Measurements from ENCODE around the gene HIVEP3.

The HIVEP3 gene

DNA sequence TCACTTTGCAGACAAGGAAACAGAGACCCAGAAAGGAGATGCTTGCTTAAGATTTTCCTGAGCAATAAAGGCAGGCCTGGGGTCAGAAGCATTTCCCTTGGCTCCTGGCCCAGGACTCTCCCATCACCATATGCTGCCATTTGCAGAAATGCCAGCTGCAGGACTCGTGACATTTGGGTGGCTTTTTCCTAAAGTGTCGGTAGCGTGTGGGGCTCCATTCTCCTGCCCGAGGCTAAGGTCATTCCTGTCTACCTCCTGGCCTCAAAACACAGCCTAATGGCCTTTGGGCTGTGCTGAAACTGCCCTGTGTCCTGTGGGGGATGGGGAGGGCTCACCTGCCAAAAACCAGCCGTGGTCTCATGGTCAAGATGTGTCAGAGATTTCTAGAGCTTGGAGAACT is 218.1 kb downstream of the HIVEP3 start:
- no peaks in the 10 kb centered on the region for H3K9me3 ChIP-seq (ENCODE audit: low read length)
- no peak overlapping the region for H2AFZ ChIP-seq (ENCODE audit: low read length)
- no peaks in the 10 kb centered on the region for H3K9me2 ChIP-seq (ENCODE audit: low read depth, low read length)
- no peak overlapping the region for H3K9ac ChIP-seq (ENCODE audit: low read length)
- H3F3A ChIP-seq (ENCODE audit: insufficient read depth, low read length) = no peaks in the 10 kb centered on the region
- H3K4me2 ChIP-seq (ENCODE audit: low read length) = no peak overlapping the region
- no peak overlapping the region for H3K4me3 ChIP-seq (ENCODE audit: low read depth, low read length, poor library complexity, severe bottlenecking)
- H3K27ac ChIP-seq (ENCODE audit: low read depth, low read length, poor library complexity, severe bottlenecking) = no peak overlapping the region
- peaks cover 7% of the 10 kb centered on the region for H3K4me1 ChIP-seq (ENCODE audit: insufficient read depth, low read length, severe bottlenecking)
- no peak for TF ChIP-seq EZH2 (IDR thresholded peaks at IDR 0.05; ENCODE audit: borderline replicate concordance, low read length)
- TF ChIP-seq, protein P1, sequence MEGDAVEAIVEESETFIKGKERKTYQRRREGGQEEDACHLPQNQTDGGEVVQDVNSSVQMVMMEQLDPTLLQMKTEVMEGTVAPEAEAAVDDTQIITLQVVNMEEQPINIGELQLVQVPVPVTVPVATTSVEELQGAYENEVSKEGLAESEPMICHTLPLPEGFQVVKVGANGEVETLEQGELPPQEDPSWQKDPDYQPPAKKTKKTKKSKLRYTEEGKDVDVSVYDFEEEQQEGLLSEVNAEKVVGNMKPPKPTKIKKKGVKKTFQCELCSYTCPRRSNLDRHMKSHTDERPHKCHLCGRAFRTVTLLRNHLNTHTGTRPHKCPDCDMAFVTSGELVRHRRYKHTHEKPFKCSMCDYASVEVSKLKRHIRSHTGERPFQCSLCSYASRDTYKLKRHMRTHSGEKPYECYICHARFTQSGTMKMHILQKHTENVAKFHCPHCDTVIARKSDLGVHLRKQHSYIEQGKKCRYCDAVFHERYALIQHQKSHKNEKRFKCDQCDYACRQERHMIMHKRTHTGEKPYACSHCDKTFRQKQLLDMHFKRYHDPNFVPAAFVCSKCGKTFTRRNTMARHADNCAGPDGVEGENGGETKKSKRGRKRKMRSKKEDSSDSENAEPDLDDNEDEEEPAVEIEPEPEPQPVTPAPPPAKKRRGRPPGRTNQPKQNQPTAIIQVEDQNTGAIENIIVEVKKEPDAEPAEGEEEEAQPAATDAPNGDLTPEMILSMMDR (IDR thresholded peaks at IDR 0.05; ENCODE audit: low read length) = no peak
- no peaks in the 10 kb centered on the region for H4K20me1 ChIP-seq (ENCODE audit: insufficient read depth, low read length)
- H3K79me2 ChIP-seq (ENCODE audit: insufficient read depth, low read length) = no peaks in the 10 kb centered on the region
- H3K36me3 ChIP-seq (ENCODE audit: insufficient read depth, low read length) = no peaks in the 10 kb centered on the region
- no peaks in the 10 kb centered on the region; the same call in 1 of the 2 replicates for H3K27me3 ChIP-seq (ENCODE audit: insufficient read depth, low read length)

DNA sequence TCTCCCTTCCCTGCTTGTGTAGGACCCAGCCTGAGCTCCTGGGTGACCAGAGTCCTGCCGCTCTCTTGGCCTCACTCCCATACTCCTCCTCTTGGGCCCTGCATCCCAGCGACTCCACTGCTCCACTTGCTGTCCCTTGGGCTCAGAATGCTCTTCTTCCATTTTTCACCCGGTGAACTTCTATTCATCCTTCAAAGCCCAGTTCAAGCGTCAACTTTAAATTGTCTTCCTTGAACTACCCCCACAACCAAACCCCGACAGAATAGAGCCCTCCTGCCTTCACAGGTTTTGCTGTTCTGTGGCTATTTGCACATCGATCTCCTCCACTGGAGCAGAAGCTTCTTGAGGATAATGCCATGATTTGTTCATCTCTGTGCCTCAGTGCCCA is 218.9 kb downstream of the HIVEP3 start:
- no peaks in the 10 kb centered on the region; the same call in 1 of the 2 replicates for H3K27me3 ChIP-seq (ENCODE audit: insufficient read depth, low read length)
- H3K79me2 ChIP-seq (ENCODE audit: insufficient read depth, low read length) = no peaks in the 10 kb centered on the region
- no peaks in the 10 kb centered on the region for H3F3A ChIP-seq (ENCODE audit: insufficient read depth, low read length)
- H3K4me1 ChIP-seq (ENCODE audit: insufficient read depth, low read length, severe bottlenecking) = peaks cover 7% of the 10 kb centered on the region
- no peak overlapping the region for H3K4me3 ChIP-seq (ENCODE audit: low read depth, low read length, poor library complexity, severe bottlenecking)
- TF ChIP-seq, protein P1 (IDR thresholded peaks at IDR 0.05; ENCODE audit: low read length) = no peak
- no peak for TF ChIP-seq EZH2 (IDR thresholded peaks at IDR 0.05; ENCODE audit: borderline replicate concordance, low read length)
- H3K36me3 ChIP-seq (ENCODE audit: insufficient read depth, low read length) = no peaks in the 10 kb centered on the region
- no peak overlapping the region for H3K4me2 ChIP-seq (ENCODE audit: low read length)
- H4K20me1 ChIP-seq (ENCODE audit: insufficient read depth, low read length) = no peaks in the 10 kb centered on the region
- no peak overlapping the region for H3K27ac ChIP-seq (ENCODE audit: low read depth, low read length, poor library complexity, severe bottlenecking)
- H3K9me3 ChIP-seq (ENCODE audit: low read length) = no peaks in the 10 kb centered on the region
- H2AFZ ChIP-seq (ENCODE audit: low read length) = no peak overlapping the region
- H3K9ac ChIP-seq (ENCODE audit: low read length) = no peak overlapping the region
- H3K9me2 ChIP-seq (ENCODE audit: low read depth, low read length) = no peaks in the 10 kb centered on the region

DNA sequence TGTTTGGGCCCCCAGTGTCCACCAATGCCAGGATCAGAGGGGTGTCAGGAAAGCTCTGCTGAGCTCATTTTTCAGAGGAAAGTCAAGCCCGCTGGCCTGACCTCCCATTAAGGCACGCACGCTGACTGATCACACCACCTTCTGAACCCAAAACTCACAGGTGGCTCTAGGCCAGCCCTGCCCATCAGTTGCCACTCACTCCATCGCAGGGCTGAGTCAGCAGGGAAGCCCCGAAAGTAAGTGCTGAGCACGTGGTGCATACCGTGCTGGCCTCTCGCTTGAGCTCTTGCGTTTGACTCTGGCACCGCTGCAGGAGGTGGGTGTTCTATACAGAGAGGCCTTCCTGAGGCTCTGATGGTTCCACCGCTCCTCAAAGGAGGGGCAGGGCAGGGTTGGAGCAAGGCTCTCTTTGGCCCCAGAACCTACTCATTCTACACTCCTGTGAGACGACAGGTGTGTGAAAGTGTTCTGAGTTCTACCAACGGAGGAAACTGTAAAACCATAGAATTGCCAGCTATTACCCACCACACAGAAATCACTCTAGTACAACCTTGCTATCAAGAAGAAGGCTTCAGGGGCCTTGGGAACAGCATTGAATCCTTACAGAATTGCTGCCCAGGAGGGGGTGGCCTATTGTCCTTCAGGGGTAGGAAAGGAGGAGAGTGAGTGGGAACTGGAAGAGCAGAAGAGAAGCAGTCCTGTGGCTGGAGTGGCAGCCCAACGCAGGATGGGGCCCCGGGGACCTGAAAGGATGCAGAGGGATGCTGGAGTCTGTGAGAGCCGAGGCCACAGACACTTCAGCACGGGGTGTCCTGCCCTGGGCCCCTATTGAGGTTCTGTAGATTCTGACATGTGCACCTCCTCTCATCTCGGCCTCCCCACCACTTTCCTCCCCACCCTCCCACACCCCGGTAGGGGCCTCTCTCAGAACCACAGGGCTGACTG is 219.5 kb downstream of the HIVEP3 start:
- Histone ChIP-seq H3K4me3 (ENCODE audit: low read depth, low read length, poor library complexity, severe bottlenecking) (no peak overlapping the region), H4K20me1 (ENCODE audit: insufficient read depth, low read length) (no peaks in the 10 kb centered on the region), H3K4me1 (ENCODE audit: insufficient read depth, low read length, severe bottlenecking) (peaks cover 7% of the 10 kb centered on the region), H3K36me3 (ENCODE audit: insufficient read depth, low read length) (no peaks in the 10 kb centered on the region), H3K9me2 (ENCODE audit: low read depth, low read length) (no peaks in the 10 kb centered on the region), H3F3A (ENCODE audit: insufficient read depth, low read length) (no peaks in the 10 kb centered on the region), H3K79me2 (ENCODE audit: insufficient read depth, low read length) (no peaks in the 10 kb centered on the region), H3K9ac (ENCODE audit: low read length) (no peak overlapping the region), H3K27ac (ENCODE audit: low read depth, low read length, poor library complexity, severe bottlenecking) (no peak overlapping the region), H2AFZ (ENCODE audit: low read length) (no peak overlapping the region), H3K27me3 (ENCODE audit: insufficient read depth, low read length) (no peaks in the 10 kb centered on the region; the same call in 1 of the 2 replicates), H3K9me3 (ENCODE audit: low read length) (no peaks in the 10 kb centered on the region), H3K4me2 (ENCODE audit: low read length) (no peak overlapping the region)
- no peak for TF ChIP-seq EZH2 (IDR thresholded peaks at IDR 0.05; ENCODE audit: borderline replicate concordance, low read length)
- TF ChIP-seq, protein P1 (IDR thresholded peaks at IDR 0.05; ENCODE audit: low read length) = no peak

Data from OCI-LY1 (cell line).